SH-SY5Y (cell line): ENCODE measurements around the gene UGGT2.

Experiments
- GATA2 ChIP-seq: IDR thresholded peaks from 2 replicates; pipeline ENCODE4 v1.6.1; 2011; ENCODE audit warnings: mild to moderate bottlenecking, low read depth, low read length
- GATA3 ChIP-seq: IDR thresholded peaks from 2 replicates; pipeline ENCODE4 v1.6.1; 2011; ENCODE audit warnings: low read depth, mild to moderate bottlenecking, low read length, moderate library complexity

GRCh38 chr13:96068729-96069128, 15.5 kb upstream of the UGGT2 start:
- TF ChIP-seq GATA2 (no peak), GATA3 (no peak)
